Loucy (cell line): ENCODE results near the gene UBAP2.

Experiments
- CTCF ChIP-seq: fragments of 200-600 bp; sonication (generic); conservative IDR thresholded peaks from 2 replicates; pipeline ENCODE4 v1.5.1; 2014; ENCODE audit warnings: mild to moderate bottlenecking, antibody characterized with exemption, low read length
- EZH2phosphoT487 ChIP-seq: fragments of 200-600 bp; IDR thresholded peaks from 2 replicates; pipeline ENCODE4 v1.6.1; 2018; ENCODE audit warnings: antibody characterized with exemption, mild to moderate bottlenecking, moderate library complexity, borderline replicate concordance

- TF ChIP-seq CTCF (no peak), EZH2phosphoT487 (no peak)
Observed at GRCh38 chr9:33878691-33879366, 169.9 kb downstream of the UBAP2 start.
